Measurements from ENCODE around the gene GRAMD2B. TPM values are rescaled to one million over a fixed set of nuclear protein-coding genes. Genes with fewer than 3 reads are reported as not detected.

Gene GRAMD2B
- total RNA-seq, 2 experiments from 2014 or later: 4.3 to 7.2 TPM

DNA sequence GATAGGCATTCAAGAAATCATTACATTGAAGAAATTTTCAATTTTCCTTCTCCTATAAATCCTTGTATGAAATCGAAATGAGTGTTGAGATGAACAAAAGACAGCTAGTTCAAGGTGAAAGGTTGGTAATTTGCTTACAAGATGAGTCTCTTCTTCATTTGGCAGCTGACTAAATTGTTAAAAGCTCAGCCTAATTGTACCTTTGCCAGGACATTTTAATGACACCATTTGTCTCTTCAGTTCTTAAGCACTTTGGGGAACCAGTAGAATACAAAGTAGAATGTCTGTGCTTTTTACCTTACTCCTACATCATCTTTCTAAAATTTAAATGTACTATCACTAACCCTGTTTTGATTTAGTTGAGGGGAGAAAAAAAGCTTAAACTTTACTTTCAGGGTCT is 59.4 kb downstream of the GRAMD2B start:
- H3K4me1 Mint-ChIP-seq: no peaks in the 10 kb centered on the region
- no peaks in the 10 kb centered on the region for H3K9me3 Mint-ChIP-seq (ENCODE audit: low read depth)
- H3K27ac Mint-ChIP-seq: no peak overlapping the region
- no peak overlapping the region for H3K4me3 Mint-ChIP-seq
- DNase-seq: no peak
- ATAC-seq: no peak
- peaks cover 21% of the 10 kb centered on the region for H3K36me3 Mint-ChIP-seq
- H3K27me3 Mint-ChIP-seq: no peaks in the 10 kb centered on the region
- CTCF ChIA-PET: interaction anchor here (0.7 to 1.4 kb wide), 3 partner anchors 9 to 144 kb away, joined by 3 to 5 read pairs (median 4); no protein-coding TSS in a partner anchor

DNA sequence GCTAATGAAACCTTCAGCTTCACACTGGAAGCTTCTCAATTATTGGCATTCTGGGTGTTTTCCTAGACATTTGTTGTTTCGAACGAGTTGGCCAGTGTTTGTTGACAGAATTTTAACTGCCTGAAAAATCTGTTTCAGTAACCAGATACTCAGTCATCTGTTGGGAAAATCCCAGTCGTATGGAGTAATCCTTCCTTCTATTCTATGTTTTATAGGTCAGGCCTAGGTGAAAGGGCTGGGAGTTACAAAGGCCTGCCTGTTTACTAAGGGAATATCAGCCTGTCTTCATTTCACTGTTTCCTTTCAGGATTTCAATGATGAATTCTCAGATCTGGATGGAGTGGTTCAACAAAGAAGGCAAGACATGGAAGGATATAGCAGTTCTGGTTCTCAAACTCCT is 59.9 kb downstream of the GRAMD2B start:
- no peak for DNase-seq
- Mint-ChIP-seq H3K27me3 (no peaks in the 10 kb centered on the region), H3K36me3 (peaks cover 21% of the 10 kb centered on the region), H3K9me3 (ENCODE audit: low read depth) (no peaks in the 10 kb centered on the region), H3K27ac (no peak overlapping the region), H3K4me3 (no peak overlapping the region), H3K4me1 (no peaks in the 10 kb centered on the region)
- no peak for ATAC-seq
- CTCF ChIA-PET: interaction anchor here (0.7 to 1.4 kb wide), 3 partner anchors 10 to 144 kb away, joined by 3 to 5 read pairs (median 4); no protein-coding TSS in a partner anchor

DNA sequence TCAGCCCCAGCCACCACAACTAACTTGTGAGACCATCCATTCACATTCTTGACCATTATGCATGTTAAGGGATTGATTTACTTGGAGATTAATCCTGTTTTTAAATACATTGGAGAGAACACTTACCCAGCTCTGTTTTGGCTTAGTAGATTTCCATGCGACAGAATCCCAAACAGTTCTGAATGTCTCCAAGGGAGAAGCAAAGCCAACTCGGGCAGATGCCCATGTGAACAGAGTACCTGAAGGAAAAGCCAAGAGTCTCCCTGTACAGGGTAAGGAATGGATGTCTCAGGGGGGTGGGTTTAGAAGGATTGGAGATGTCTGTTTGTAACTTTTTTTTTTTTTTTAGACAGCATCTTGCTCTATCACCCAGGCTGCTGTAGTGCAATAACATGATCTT is 61.0 kb downstream of the GRAMD2B start:
- CTCF ChIA-PET: interaction anchor here (2.0 kb wide), 1 partner anchor 16 kb away, joined by 7 read pairs; no protein-coding TSS in a partner anchor

DNA sequence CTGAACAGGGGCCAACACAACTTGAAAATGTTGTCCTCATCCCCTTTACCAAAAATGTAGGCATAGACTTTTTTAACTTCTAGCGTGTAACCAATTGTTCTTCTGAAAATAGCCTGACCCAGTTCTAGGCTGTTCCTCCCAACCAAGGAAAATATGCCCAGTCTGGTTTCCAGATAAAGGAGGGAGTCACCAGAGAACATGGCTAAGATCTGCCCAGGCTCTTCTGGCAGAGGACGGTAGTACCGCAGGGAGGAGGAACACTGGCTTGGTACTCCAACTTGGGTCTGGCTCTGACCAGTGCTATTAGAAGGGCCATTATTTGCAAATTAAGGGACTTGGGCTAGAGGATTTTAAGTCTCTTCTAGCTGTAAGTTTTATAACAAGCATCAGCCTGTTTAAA is 63.1 kb downstream of the GRAMD2B start:
- CTCF ChIA-PET: interaction anchor here (5.3 kb wide), 1 partner anchor 14 kb away, joined by 25 read pairs; no protein-coding TSS in a partner anchor
- H3K36me3 Mint-ChIP-seq: peaks cover 17% of the 10 kb centered on the region
- DNase-seq (no peak), ATAC-seq (no peak)
- H3K4me1 Mint-ChIP-seq: no peaks in the 10 kb centered on the region
- H3K27me3 Mint-ChIP-seq: no peaks in the 10 kb centered on the region
- H3K4me3 Mint-ChIP-seq: no peak overlapping the region
- H3K27ac Mint-ChIP-seq: no peak overlapping the region
- H3K9me3 Mint-ChIP-seq (ENCODE audit: low read depth): no peaks in the 10 kb centered on the region

More for the DNA sequence above, 61.0 kb downstream of the GRAMD2B start:
- DNase-seq (no peak), ATAC-seq (no peak)
- Mint-ChIP-seq H3K27me3 (no peaks in the 10 kb centered on the region), H3K36me3 (peaks cover 21% of the 10 kb centered on the region), H3K4me1 (no peaks in the 10 kb centered on the region), H3K9me3 (ENCODE audit: low read depth) (no peaks in the 10 kb centered on the region), H3K27ac (no peak overlapping the region), H3K4me3 (no peak overlapping the region)

DNA sequence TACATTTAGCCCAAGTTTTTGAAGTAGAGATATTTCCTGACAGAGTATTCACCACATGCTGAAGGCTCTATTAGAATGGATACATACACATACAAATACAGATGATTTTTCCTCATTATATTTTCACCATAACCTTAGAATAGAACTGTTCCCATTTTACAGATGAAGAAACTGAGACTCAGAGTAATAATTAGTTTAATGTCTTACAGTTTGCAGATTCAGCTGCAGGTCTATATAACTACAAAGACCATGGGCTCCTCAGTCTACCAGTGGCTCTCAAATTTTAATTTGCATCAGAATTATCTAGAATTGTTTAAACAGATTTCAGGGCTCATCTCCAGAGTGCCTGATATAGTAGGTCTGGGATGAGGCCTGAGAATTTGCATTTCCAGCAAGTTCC is 64.4 kb downstream of the GRAMD2B start:
- Mint-ChIP-seq H3K27ac (no peak overlapping the region), H3K27me3 (no peaks in the 10 kb centered on the region), H3K9me3 (ENCODE audit: low read depth) (no peaks in the 10 kb centered on the region), H3K36me3 (peaks cover 15% of the 10 kb centered on the region), H3K4me1 (no peaks in the 10 kb centered on the region), H3K4me3 (no peak overlapping the region)
- DNase-seq: no peak
- CTCF ChIA-PET: interaction anchor here (5.3 kb wide), 1 partner anchor 12 kb away, joined by 25 read pairs; no protein-coding TSS in a partner anchor
- ATAC-seq: no peak

DNA sequence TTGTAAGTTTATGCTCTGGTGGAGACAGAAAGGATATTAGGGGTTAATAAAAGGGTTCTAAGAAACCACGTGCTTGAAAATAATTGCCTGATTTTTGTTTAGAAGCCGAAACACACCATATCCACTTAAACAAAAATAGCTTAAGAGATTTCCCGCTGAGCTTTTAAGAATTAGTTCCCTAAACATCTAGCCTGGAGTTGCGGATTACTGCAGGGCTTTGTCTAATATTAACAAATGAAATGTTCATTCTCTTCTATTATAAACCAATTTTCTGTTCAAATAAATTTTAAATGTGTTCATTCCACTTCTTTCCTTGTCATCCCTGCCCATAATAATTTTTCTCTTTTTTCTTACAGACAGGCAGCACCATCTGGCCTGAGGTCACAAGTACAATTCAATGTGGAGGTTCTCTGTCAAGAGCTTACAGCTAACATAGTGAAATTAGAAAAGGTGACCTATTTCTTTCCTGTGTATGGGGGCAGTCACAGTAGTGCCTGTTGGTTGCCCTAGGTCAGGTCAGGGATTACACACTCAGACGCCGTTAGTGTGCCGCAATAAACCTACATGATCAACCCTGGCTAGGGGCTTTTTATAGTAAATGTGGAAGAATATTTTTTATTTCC is 65.3 kb downstream of the GRAMD2B start:
- DNase-seq: no peak
- Mint-ChIP-seq H3K4me1 (no peaks in the 10 kb centered on the region), H3K4me3 (no peak overlapping the region), H3K27ac (no peak overlapping the region), H3K36me3 (peaks cover 14% of the 10 kb centered on the region), H3K9me3 (ENCODE audit: low read depth) (no peaks in the 10 kb centered on the region), H3K27me3 (no peaks in the 10 kb centered on the region)
- CTCF ChIA-PET: interaction anchor here (0.5 to 5.3 kb wide), 2 partner anchors 12 to 16 kb away, joined by 3 to 25 read pairs; no protein-coding TSS in a partner anchor
- ATAC-seq: no peak

DNA sequence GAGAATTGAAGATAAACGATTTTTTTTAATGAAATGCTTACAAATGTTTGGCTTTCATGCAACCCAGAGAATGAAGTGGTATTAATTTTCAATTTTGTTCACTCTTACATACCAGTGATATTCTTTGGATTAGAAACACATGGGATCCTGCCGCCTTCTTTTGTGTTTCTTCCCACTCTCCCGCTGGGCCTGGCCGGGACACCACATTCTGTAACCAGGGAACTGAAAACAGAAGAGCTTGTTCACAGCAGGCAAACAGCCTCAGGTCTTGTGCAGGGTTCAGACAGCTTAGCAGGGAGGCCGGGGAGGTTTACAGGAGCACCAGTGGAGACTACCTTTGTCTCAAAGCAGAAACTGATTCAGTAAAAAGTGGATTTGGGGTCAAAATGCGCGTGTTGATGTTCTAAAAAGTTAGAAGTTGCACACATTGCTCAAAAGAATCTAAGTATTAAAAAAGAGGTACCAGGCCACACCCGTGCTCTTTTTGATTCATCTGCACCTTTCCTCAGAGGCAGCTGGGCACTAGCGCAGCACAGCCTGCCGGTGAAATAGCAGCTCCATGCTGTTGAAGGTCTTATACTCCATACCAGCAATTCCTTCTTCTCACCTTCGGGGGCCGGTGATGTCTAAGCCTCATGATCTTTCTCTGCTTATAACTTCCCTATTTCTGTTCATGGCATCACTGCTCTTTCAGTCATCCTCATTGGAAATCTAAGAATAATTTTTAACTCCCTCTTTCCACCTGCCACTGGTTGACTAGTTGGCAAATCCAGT is 67.1 kb downstream of the GRAMD2B start:
- Mint-ChIP-seq H3K27me3 (no peaks in the 10 kb centered on the region), H3K4me1 (no peaks in the 10 kb centered on the region), H3K36me3 (peaks cover 7% of the 10 kb centered on the region), H3K4me3 (no peak overlapping the region), H3K27ac (no peak overlapping the region), H3K9me3 (ENCODE audit: low read depth) (no peaks in the 10 kb centered on the region)
- ATAC-seq (no peak), DNase-seq (no peak)
- CTCF ChIA-PET: interaction anchor here (1.4 to 5.3 kb wide), 2 partner anchors 10 to 26 kb away, joined by 3 to 25 read pairs; no protein-coding TSS in a partner anchor

DNA sequence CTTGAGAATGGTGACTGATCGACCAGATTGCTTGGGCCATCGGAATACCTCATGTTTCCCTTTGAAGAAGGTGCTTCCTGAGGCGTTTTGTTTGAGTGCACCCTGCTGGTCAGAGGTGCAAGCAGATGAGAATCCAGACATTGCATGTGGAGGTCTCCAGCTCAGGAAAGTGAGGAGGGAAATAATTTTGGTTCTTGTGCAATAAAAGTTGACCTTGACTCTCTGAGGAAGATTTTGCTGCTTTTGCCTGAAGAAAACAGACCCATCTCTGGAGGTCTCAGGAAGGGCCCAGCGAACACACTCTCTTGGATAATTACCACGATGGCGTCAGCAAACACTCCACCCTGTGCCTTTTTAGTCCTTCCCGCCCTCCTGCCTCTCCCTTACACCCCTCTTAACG is 69.7 kb downstream of the GRAMD2B start:
- no peaks in the 10 kb centered on the region for H3K36me3 Mint-ChIP-seq
- H3K9me3 Mint-ChIP-seq (ENCODE audit: low read depth): no peaks in the 10 kb centered on the region
- no peak overlapping the region for H3K4me3 Mint-ChIP-seq
- no peaks in the 10 kb centered on the region for H3K27me3 Mint-ChIP-seq
- DNase-seq (no peak), ATAC-seq (no peak)
- CTCF ChIA-PET: interaction anchor here (1.2 kb wide), 1 partner anchor 69 kb away, joined by 3 read pairs; the partner anchor contains the start of gene GRAMD2B
- H3K27ac Mint-ChIP-seq: no peak overlapping the region
- H3K4me1 Mint-ChIP-seq: no peaks in the 10 kb centered on the region

DNA sequence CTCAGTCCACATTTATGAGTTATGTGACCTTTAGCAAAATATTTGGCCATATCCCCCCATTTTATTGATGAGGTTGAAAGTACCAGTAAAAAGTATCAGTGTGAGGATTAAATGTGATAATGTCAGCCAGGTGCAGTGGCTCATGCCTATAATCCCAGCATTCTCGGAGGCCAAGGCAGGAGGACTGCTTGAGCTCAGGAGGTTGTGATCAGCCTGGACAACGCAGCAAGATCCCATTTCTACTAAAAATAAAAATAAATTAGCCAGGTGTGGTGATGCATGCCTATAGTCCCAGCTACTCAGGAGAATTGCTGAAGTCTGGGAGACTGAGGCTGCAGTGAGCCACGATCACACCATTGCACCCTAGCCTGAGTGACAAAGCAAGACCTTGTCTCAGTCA is 71.2 kb downstream of the GRAMD2B start:
- Mint-ChIP-seq H3K36me3 (no peaks in the 10 kb centered on the region), H3K4me3 (no peak overlapping the region), H3K27ac (no peak overlapping the region), H3K4me1 (no peaks in the 10 kb centered on the region), H3K9me3 (ENCODE audit: low read depth) (no peaks in the 10 kb centered on the region), H3K27me3 (no peaks in the 10 kb centered on the region)
- DNase-seq (no peak), ATAC-seq (no peak)
- CTCF ChIA-PET: no interaction called here

DNA sequence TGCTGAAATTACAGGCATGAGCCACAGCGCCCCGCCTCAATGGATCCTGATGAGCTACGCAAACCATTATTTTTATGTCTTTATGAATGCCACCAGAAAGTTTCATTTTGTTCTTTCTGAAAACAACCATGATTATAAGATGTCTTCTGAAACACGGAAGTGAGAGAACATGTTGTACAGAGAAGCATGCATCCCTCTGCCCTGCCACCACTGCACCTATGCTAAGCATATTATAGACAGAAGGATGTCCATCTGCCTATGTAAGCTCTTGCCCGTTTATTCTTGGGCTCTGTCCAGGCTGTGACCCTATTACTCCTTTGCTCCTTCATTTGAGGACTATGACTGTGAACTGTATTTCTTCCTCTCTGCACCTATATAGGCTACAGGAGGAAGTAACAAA is 74.3 kb downstream of the GRAMD2B start:
- H3K27ac Mint-ChIP-seq: no peak overlapping the region
- H3K4me3 Mint-ChIP-seq: no peak overlapping the region
- no peaks in the 10 kb centered on the region for H3K9me3 Mint-ChIP-seq (ENCODE audit: low read depth)
- H3K27me3 Mint-ChIP-seq: no peaks in the 10 kb centered on the region
- peaks cover 4% of the 10 kb centered on the region for H3K4me1 Mint-ChIP-seq
- ATAC-seq: no peak
- H3K36me3 Mint-ChIP-seq: no peaks in the 10 kb centered on the region
- CTCF ChIA-PET: interaction anchor here (1.0 kb wide), 1 partner anchor 158 kb away, joined by 4 read pairs; no protein-coding TSS in a partner anchor
- no peak for DNase-seq

DNA sequence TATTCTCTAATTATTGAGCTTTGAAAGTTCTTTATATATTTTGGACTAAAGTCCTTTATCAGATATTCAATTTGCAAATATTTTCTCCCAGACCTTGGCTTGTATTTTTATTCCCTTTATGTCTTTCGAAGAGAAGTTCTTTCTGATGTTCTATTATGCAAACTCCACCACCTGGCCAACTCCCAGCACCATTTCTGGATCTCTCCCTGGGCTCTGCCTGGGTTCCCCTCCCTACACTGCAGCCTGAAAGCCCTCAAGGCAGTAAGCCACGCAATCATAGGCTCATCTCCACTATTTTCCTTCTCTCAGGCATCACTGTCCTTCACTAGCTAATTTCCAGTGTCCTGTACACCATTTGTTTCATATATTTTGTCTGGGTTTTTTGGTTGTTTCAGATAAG is 76.1 kb downstream of the GRAMD2B start:
- Mint-ChIP-seq H3K9me3 (ENCODE audit: low read depth) (no peaks in the 10 kb centered on the region), H3K27ac (no peak overlapping the region), H3K36me3 (no peaks in the 10 kb centered on the region), H3K4me1 (peaks cover 4% of the 10 kb centered on the region), H3K27me3 (no peaks in the 10 kb centered on the region), H3K4me3 (no peak overlapping the region)
- ATAC-seq (no peak), DNase-seq (no peak)
- CTCF ChIA-PET: interaction anchor here (1.2 to 3.6 kb wide), 14 partner anchors 11 to 161 kb away, joined by 3 to 25 read pairs (median 8); partner anchors contain the start of gene GRAMD2B

DNA sequence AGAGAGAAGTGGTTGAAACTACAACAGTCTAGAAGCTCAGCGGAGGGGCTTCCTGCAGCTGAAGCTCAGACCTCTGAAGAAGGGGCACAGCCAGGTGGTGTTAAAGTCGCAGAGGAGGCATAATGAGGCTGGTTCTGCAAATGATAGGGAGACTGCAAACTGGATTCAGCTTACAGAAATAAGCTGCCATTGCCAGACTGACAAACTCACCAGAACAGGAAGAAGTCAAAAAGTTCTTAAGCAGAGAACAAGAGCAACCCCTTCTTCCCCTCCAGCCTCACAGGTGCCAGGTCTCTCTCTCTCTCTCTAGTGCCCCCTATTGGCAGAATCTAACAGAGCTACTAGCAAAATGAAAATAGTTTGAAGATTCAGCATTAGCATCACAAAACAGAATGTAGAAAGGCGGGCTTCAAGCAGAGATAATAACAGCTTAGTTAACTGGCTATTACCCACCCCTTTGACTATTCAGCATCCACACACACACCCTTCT is 76.7 kb downstream of the GRAMD2B start:
- H3K9me3 Mint-ChIP-seq (ENCODE audit: low read depth): no peaks in the 10 kb centered on the region

DNA sequence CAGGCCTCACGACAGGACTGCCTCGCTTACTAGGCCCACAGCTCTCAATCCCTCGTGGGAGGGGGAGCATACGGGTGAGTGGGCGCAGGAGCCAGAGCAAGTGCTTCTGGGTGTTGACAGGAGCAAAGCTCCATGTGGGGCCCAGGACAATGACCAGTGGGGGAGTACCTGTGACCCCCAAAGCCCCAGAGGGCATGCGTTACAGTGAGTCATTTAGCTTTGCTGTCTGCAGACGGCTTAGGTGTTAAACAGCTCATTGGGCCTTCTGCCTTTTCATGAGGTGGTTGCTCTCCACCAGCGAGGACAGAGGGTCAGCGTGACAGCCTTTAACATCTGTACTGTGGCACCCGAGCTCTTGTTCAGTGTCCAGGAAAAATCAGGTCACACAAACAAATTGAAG is 78.2 kb downstream of the GRAMD2B start:
- CTCF ChIA-PET: interaction anchor here (0.6 to 3.6 kb wide), 6 partner anchors 13 to 931 kb away, joined by 3 to 25 read pairs (median 8); no protein-coding TSS in a partner anchor
- ATAC-seq (no peak), DNase-seq (no peak)
- no peaks in the 10 kb centered on the region for H3K36me3 Mint-ChIP-seq
- no peaks in the 10 kb centered on the region for H3K9me3 Mint-ChIP-seq (ENCODE audit: low read depth)
- H3K4me1 Mint-ChIP-seq: peaks cover 4% of the 10 kb centered on the region
- no peaks in the 10 kb centered on the region for H3K27me3 Mint-ChIP-seq
- H3K27ac Mint-ChIP-seq: no peak overlapping the region
- H3K4me3 Mint-ChIP-seq: no peak overlapping the region

More for the DNA sequence above, 76.7 kb downstream of the GRAMD2B start:
- no peaks in the 10 kb centered on the region for H3K27me3 Mint-ChIP-seq
- DNase-seq (no peak), ATAC-seq (peak; percentile 57)
- H3K36me3 Mint-ChIP-seq: no peaks in the 10 kb centered on the region
- H3K27ac Mint-ChIP-seq: no peak overlapping the region
- no peak overlapping the region for H3K4me3 Mint-ChIP-seq
- H3K4me1 Mint-ChIP-seq: peaks cover 4% of the 10 kb centered on the region
- CTCF ChIA-PET: interaction anchor here (0.6 to 3.6 kb wide), 21 partner anchors 12 to 162 kb away, joined by 3 to 25 read pairs (median 5); partner anchors contain the start of gene GRAMD2B
